ENCODE data around the gene MOBP.
A peak's percentile ranks its signal among the peaks of the same experiment; 100 is the strongest.

MOBP gene

GRCh38 chr3:39466988-39467387 lies 492 bp upstream of the MOBP start:
- Histone ChIP-seq H2AFZ (ENCODE audit: low read depth, low read length) (no peak overlapping the region), H3K36me3 (replicated peaks; ENCODE audit: low read depth, low read length) (no peaks in the 10 kb centered on the region), H3K9ac (ENCODE audit: low read length) (no peak overlapping the region), H3K27me3 (ENCODE audit: low read depth, low read length) (peaks cover 14% of the 10 kb centered on the region), H4K20me1 (ENCODE audit: insufficient read depth, low read length) (no peaks in the 10 kb centered on the region), H3K79me2 (ENCODE audit: low read length) (no peaks in the 10 kb centered on the region), H3K4me2 (ENCODE audit: low read length) (no peak overlapping the region), H3K27ac (ENCODE audit: low read length) (no peak overlapping the region), H3K4me1 (ENCODE audit: low read length) (no peaks in the 10 kb centered on the region), H3K9me3 (ENCODE audit: insufficient read depth, low read length) (no peaks in the 10 kb centered on the region), H3K4me3 (ENCODE audit: low read length) (no peak overlapping the region)
- TF ChIP-seq, protein P1, sequence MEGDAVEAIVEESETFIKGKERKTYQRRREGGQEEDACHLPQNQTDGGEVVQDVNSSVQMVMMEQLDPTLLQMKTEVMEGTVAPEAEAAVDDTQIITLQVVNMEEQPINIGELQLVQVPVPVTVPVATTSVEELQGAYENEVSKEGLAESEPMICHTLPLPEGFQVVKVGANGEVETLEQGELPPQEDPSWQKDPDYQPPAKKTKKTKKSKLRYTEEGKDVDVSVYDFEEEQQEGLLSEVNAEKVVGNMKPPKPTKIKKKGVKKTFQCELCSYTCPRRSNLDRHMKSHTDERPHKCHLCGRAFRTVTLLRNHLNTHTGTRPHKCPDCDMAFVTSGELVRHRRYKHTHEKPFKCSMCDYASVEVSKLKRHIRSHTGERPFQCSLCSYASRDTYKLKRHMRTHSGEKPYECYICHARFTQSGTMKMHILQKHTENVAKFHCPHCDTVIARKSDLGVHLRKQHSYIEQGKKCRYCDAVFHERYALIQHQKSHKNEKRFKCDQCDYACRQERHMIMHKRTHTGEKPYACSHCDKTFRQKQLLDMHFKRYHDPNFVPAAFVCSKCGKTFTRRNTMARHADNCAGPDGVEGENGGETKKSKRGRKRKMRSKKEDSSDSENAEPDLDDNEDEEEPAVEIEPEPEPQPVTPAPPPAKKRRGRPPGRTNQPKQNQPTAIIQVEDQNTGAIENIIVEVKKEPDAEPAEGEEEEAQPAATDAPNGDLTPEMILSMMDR (IDR thresholded peaks at IDR 0.05; ENCODE audit: low read depth, low read length) = no peak
- TF ChIP-seq EZH2phosphoT487 (IDR thresholded peaks at IDR 0.05; ENCODE audit: low read depth) = no peak

DNA sequence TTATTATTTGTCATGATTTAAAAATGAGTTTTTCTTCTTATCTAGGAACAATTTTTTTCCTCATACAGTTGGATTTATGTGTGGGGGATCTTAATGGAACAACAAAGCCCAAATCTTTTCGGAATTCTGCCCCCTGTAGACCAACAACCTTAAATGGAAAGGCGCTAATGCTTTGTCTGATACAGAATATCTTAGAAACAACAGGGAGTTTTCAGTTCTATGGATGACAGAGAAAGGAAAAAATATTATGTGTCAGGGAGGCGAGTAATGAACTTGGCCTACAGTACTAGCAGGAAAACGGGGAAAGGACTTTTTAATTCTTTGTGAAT lies 592 bp downstream of the MOBP start:
- Histone ChIP-seq H3K9ac (ENCODE audit: low read length) (no peak overlapping the region), H3K4me3 (ENCODE audit: low read length) (no peak overlapping the region), H2AFZ (ENCODE audit: low read depth, low read length) (no peak overlapping the region), H3K9me3 (ENCODE audit: insufficient read depth, low read length) (no peaks in the 10 kb centered on the region), H3K4me1 (ENCODE audit: low read length) (no peaks in the 10 kb centered on the region), H3K27ac (ENCODE audit: low read length) (no peak overlapping the region), H3K79me2 (ENCODE audit: low read length) (no peaks in the 10 kb centered on the region), H3K36me3 (replicated peaks; ENCODE audit: low read depth, low read length) (no peaks in the 10 kb centered on the region), H3K4me2 (ENCODE audit: low read length) (no peak overlapping the region), H4K20me1 (ENCODE audit: insufficient read depth, low read length) (no peaks in the 10 kb centered on the region), H3K27me3 (ENCODE audit: low read depth, low read length) (0 out of 2 replicates have a peak, but pooled peaks cover 7% of the 10 kb centered on the region)
- TF ChIP-seq, protein P1 (IDR thresholded peaks at IDR 0.05; ENCODE audit: low read depth, low read length) = peak; percentile 14; the same call in 1 of the 2 replicates
- TF ChIP-seq EZH2phosphoT487 (IDR thresholded peaks at IDR 0.05; ENCODE audit: low read depth) = no peak

DNA sequence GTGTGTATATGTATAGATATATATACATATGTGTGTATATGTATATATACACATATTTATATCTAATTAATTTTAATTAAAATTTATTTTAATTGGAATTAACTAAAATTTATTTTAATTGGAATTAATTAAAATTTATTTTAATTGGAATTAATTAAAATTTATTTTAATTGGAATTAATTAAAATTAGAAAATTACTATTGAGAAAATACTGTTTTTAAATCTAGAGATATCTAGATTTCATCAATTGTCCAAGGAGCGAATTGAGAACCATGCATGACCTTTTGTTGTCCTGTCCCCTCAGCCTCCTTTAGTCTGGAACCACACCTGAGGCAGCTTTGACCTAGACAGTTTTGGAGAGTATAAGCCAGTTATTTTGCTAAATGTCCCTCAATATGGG lies 1.8 kb downstream of the MOBP start:
- TF ChIP-seq, protein P1 (IDR thresholded peaks at IDR 0.05; ENCODE audit: low read depth, low read length) = no peak
- no peak for TF ChIP-seq EZH2phosphoT487 (IDR thresholded peaks at IDR 0.05; ENCODE audit: low read depth)
- H3K79me2 ChIP-seq (ENCODE audit: low read length) = no peaks in the 10 kb centered on the region
- H4K20me1 ChIP-seq (ENCODE audit: insufficient read depth, low read length) = no peaks in the 10 kb centered on the region
- H3K27ac ChIP-seq (ENCODE audit: low read length) = no peak overlapping the region
- no peak overlapping the region for H3K4me3 ChIP-seq (ENCODE audit: low read length)
- no peaks in the 10 kb centered on the region for H3K4me1 ChIP-seq (ENCODE audit: low read length)
- H3K27me3 ChIP-seq (ENCODE audit: low read depth, low read length) = no peaks in the 10 kb centered on the region
- H2AFZ ChIP-seq (ENCODE audit: low read depth, low read length) = no peak overlapping the region
- H3K9me3 ChIP-seq (ENCODE audit: insufficient read depth, low read length) = no peaks in the 10 kb centered on the region
- H3K36me3 ChIP-seq (replicated peaks; ENCODE audit: low read depth, low read length) = no peaks in the 10 kb centered on the region
- no peak overlapping the region for H3K4me2 ChIP-seq (ENCODE audit: low read length)
- H3K9ac ChIP-seq (ENCODE audit: low read length) = no peak overlapping the region

DNA sequence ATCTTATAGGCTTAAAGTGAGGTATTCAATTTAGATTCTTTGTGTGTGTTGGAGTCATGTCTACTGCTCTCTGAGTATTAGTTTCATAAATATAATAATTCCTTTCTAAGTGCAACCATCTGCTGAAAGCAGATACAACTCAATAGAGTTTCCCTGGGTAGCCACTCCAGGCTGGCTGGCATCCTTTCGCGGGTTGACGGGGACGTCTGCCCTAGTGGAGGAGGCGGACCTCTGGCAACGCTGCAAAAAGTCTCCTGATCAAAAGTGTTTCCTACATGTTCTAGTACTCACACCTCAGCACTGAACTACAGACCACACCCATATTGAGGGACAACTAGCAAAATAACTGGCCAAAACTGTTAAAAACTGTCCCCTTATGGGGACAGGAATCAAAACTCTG lies 2.5 kb downstream of the MOBP start:
- TF ChIP-seq EZH2phosphoT487 (IDR thresholded peaks at IDR 0.05; ENCODE audit: low read depth) = no peak
- TF ChIP-seq, protein P1 (IDR thresholded peaks at IDR 0.05; ENCODE audit: low read depth, low read length) = no peak
- Histone ChIP-seq H4K20me1 (ENCODE audit: insufficient read depth, low read length) (no peaks in the 10 kb centered on the region), H3K4me3 (ENCODE audit: low read length) (no peak overlapping the region), H3K79me2 (ENCODE audit: low read length) (no peaks in the 10 kb centered on the region), H3K4me1 (ENCODE audit: low read length) (no peaks in the 10 kb centered on the region), H3K27me3 (ENCODE audit: low read depth, low read length) (no peaks in the 10 kb centered on the region), H3K36me3 (replicated peaks; ENCODE audit: low read depth, low read length) (no peaks in the 10 kb centered on the region), H3K27ac (ENCODE audit: low read length) (no peak overlapping the region), H3K9ac (ENCODE audit: low read length) (no peak overlapping the region), H3K9me3 (ENCODE audit: insufficient read depth, low read length) (no peaks in the 10 kb centered on the region), H2AFZ (ENCODE audit: low read depth, low read length) (no peak overlapping the region), H3K4me2 (ENCODE audit: low read length) (no peak overlapping the region)

Measured in OCI-LY3 (cell line).